Stimulated activated CD8-positive, alpha-beta memory T cell treated with anti-CD3 and anti-CD28 coated beads, Interleukin-7, amount 100 ng/mL, for 1 hour (primary cell): ENCODE results near the gene ZDHHC13.

Experiments used
- DNase-seq, 2 donors: peaks; one replicate each; pipeline ENCODE4 v3.0.0-alpha.2; 2020; ENCODE audit warnings: low read depth in 2 of 2

ZDHHC13 gene

GRCh38 chr11:19116971-19117759 lies at the start of gene ZDHHC13:
ZDHHC13 (plus strand) TSS chr11:19117168; CDS start chr11:19117250, 82 bp downstream.
- DNase-seq = peak; percentile 87 to 90

DNA sequence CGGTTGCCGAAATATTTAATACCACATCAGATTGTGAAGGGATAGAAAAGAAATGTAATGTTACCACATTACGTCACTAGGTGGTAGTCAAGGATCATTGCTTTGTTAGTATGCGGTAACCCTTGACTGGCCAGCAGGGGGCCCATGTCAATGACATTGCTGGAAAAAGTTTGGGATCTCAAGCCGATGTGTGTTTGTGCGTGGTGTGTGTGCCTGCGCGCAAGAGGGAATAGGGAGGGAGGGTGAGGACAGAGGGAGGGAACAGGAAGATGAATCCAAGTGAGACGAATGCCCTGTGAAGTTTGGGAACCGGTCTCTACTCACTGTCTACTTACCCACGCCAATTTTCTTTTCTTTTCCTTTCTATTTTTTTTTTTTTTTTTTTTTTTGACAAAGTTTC lies 45.7 kb upstream of the ZDHHC13 start:
- peak; percentile 10 to 13 for DNase-seq

- DNase-seq = no peak
These were observed 44.5 kb upstream of the ZDHHC13 start for GRCh38 chr11:19072464-19072863.

GRCh38 chr11:19073454-19074415 lies 43.2 kb upstream of the ZDHHC13 start:
- no peak for DNase-seq

- no peak for DNase-seq
These were observed 41.3 kb upstream of the ZDHHC13 start for GRCh38 chr11:19075636-19076035.

DNA sequence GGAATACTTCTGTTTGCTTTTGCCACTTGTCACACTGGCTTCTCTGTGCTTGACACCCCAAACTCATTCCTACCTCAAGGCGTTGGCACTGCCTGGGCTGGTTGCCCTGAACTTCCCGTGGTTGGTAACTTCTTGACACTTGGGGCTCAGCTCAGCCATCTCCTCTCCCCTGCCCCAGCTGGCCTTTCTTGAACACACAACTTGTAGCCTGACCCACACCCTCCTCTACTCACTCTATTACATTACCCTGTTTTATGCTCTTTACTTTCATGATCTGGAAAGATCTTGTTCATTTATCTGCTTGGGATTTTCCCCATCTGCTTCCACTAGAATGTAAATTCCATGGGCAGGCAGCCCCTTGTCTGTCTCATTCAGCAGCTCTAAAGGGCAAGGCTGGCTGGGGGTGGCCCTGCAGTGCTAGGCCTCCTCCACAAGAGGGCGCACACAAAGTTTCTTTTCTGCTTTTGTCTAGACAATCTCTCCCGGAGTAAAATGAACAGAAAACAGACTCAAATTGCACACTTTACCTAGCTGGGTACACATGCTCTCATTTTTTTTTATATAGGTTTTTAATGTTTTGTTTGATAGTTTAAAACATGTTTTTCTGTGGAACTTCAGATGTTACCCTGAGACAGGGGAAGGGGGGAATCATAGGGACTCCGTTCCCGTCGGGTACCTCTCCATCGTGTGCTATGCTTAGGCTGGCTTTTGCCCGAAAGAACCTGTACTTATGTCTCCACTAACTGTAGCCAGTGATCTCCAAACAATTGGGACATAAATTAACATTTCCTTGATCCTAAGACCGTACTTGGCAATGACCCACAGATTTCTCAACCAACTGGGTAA lies 40.0 kb upstream of the ZDHHC13 start:
- peak; percentile 21 to 37 for DNase-seq

DNA sequence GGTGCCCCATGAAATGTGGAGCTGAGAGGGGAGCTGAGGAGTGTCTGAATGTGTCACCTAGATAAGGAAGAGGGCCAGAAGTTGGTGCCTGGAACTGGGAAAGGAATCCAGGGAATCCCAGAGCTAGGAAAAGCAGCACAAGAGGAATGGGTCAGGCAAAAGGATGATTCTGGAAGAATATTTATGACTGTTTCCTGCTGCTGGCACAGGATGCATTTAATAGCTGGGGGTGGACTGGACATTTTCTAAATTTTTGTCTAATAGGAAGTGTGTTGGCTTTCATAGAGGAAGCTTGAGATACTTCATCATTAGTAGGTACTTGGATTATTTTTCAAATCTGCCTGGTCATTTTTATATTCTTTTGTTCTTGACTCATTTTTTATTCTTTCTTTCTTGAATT lies 39.0 kb upstream of the ZDHHC13 start:
- no peak for DNase-seq

GRCh38 chr11:19079643-19080440 lies 37.1 kb upstream of the ZDHHC13 start:
- DNase-seq = no peak

DNA sequence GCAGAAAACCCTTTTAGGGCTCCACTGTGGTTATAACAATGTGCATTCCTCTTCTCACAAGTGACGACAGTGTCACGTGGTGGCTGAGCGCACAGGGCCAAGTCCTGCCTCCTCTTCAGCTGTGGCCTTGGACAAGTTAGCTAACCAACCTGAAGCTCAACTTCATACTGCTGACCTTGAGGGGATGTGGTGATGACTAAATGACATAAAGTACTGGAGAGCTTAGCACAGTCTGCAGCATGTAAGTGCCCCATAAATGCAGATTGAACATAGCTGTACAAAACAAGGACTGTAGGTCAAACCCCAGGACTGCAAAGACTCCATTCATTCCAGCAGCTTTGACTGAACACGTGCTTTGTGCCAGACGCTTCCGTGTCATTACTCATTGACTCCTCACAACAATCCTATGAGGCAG lies 36.4 kb upstream of the ZDHHC13 start:
- DNase-seq = no peak

DNA sequence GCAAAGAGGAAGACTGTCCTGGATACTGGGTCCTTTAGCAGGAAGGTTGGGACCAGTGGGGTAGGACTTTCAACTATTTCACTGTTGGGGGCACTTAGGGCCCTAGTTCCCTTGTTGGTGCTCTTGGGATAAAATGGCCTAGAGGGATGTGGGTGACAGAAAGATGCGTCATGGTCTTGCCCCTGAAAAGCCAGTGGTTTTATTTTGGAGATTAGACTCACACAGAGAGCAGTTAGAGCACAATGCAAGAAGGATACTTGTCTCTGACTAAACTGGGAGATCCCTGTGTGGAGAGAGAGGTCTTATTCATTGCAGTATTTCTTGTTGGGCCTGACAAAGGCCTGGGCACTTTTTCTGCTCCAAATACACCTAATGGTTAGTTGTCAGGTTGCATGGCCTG lies 33.8 kb upstream of the ZDHHC13 start:
- no peak for DNase-seq

DNA sequence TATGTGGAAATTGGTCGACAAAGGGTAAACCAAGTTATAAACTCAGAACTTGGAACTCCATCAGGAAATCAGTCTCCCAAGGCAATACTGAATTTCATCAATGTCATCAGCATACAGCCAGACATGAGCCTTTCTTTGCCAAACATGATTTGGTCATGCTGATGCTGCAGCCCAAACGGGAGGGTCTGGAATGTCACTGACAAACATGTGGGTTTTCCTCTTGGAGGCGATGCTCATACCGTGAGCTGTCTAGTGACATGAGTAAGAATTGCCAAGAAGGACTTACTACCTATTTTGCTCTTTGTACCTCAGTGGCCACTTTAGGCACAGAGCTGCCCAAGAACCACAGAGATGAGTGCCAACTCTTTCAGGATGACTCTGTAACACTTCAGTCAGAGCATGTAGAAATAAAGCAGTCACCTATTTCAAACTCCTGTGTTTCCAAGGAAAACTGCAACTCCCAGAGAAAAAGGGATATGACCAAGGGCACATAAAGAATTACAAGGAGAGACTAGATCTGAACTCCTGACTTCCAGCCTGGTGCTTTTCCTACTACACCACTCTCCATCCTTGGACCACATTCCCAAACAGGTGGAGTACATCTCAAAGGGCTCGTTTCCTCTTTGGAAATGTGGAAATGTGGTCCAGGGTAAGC lies 32.2 kb upstream of the ZDHHC13 start:
- DNase-seq = no peak

- no peak for DNase-seq
These were observed 29.3 kb upstream of the ZDHHC13 start for GRCh38 chr11:19087658-19088057.

DNA sequence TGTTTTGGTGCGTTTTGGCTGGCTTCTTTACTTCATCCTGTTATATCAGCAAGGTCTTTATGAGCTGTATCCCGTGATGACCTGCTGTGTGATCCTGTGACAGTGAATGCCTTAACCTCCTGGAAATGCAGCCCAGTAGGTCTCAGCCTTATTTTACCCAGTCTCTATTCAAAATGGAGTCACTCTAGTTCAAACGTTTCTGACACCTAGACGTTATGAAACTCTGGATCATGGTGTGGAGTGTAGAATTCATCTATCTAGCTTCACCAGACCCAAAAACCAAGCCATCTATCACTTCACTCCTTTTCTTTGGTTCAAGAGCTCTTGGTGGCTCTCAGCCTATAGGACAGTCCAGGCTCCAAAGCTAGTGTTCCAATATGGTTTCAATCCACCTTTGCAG lies 28.2 kb upstream of the ZDHHC13 start:
- DNase-seq = no peak

- no peak for DNase-seq
These were observed 27.5 kb upstream of the ZDHHC13 start for GRCh38 chr11:19089421-19089820.

- DNase-seq = no peak
These were observed 25.6 kb upstream of the ZDHHC13 start for GRCh38 chr11:19091366-19091765.

DNA sequence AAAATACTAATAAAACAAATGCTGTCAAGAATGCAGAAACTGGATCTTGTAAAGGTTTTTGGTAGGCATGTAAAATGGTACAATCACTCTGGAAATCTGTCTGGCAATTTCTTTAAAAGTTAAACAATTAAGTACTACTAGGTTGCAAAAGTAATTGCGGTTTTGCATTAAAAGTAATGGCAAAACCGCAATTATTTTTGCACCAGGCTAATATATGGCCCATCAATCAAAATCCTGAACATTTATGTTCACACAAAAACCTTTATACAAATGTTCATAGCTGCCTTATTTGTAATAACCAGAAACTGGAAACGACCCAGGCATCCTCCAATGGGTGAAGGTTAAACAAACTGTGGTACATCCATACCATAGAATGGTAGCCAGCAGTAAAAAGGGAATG lies 24.6 kb upstream of the ZDHHC13 start:
- DNase-seq = no peak

DNA sequence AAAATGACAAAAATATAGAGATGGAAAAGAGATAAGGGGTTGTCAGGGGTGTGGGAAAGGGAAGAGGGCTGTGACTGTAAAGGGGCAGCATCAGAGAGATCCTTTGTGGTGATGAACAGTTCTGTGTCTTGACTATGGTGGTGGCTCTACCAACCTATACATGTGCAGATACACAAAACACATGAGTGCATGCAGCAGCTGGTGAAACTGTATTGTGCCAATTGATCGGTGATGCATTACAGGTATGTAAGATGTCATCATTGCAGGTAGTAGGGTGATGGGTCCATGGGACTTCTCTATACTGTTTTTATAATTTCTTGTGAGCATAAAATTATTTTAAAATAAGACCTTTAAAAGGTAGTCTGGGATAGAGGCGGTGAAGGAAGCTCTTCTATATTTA lies 24.1 kb upstream of the ZDHHC13 start:
- no peak for DNase-seq

DNA sequence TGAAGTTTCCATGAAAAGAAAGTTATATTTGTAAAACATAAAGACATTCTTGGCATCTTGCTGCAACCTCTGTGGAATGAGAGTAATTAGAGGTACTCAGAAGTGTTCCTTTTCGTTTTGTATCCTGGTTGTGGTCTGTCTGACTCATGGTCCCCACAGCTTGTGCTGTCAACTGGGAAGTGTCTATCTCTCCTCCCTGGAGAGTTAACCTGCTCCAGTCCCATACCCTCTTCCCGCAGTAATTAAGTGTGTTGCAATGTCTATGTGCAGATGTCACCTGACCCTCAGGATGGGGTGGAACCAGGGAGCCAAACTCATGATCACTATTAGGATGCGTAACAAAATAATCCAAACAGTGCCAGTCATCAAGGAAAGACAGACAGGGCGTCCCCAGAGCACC lies 23.0 kb upstream of the ZDHHC13 start:
- DNase-seq = no peak

DNA sequence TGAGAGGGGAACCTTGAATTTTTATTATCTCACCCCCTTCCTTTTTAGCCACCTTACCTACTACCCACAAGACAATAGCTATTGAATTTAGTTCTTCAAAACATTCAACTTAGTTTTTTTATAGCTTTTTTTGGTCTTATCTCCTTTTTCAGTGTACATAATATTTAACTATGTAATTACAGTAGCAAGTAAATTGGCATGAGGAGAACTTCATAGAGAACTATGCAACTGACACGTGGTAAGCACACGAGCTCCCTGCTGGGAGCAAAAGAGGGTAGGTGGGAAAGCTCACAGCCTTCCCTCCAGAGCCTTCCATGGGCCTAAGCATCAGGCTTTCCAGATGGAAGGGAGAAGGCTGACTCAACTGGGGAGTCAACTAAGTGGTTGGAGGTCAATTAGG lies 22.1 kb upstream of the ZDHHC13 start:
- DNase-seq = no peak

DNA sequence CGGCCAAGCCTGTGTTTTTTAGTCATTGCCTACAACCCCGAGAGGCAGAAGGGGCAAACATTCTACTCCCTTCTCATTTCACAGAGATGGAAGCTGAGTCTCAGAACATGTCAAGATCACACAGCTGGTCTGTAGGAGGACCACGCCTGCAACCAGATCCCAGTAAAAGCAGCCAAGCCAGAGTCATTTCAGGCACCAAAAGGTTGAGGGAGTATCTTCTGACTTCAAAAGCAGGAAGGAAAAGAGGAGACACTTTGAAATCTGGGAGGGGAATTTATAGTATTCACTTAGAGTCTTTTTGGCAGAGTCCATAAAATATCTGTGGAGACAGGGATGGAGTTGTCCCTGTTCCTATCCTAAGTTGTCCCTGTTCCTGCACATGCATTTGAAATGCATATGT lies 17.9 kb upstream of the ZDHHC13 start:
- no peak for DNase-seq

DNA sequence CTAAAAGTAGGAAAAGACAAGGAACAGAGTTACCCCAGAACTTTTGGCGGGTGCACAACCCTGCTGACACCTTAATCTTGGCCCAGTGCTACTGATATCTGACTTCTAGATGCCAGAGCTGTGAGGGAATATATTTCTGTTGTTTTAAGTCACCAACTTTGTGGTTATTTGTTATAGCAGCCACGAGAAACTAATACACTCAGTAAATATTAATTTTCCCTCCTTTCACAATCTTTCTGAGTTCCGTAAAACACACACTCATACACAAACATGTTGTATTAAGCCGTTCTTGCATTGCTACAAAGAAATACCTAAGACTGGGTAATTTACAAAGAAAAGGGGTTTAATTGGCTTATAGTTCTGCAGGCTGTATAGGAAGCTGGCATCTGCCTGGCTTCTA lies 16.1 kb upstream of the ZDHHC13 start:
- no peak for DNase-seq
